GM18873 (cell line): ENCODE measurements around the gene WTIP.
"Not testable (repeated sequence)": the region's sequence is repeated elsewhere in the genome, so short reads cannot be mapped to it uniquely, and the experiment has no call there.

Experiments
- ATAC-seq: cut with Tn5 transposase; IDR thresholded peaks from one replicate; pipeline ENCODE4 v1.9.1; 2021; ENCODE audit warnings: mild to moderate bottlenecking, moderate library complexity, moderate number of reproducible peaks; ENCODE audit not compliant: unreplicated experiment, low FRiP score

WTIP gene

GRCh38 chr19:34480971-34481841, at the start of gene WTIP:
WTIP (plus strand) TSS chr19:34481758; CDS start chr19:34481975, 217 bp downstream.
- ATAC-seq = no peak

- no peak for ATAC-seq
These were observed 48.8 kb upstream of the WTIP start for GRCh38 chr19:34432797-34433196.

DNA sequence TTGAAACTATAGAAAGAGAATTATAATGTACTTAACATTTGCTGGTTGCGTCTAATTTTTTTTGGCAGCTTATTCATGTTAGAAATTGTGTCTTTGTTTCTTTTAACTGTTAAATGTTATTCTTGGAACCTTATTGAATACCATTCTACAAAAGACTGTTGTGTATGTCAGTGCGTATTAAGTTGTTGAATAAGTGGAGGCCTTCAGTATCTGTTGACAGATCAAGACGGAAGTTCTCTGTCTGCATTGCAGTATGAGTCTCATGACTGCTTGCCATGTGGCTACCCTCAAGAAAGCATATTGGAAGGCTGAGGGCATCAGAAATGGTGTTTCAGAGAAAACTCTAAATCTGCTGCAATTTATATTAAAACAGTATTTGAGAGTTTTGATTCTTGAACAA, 44.8 kb upstream of the WTIP start:
- ATAC-seq = no peak

DNA sequence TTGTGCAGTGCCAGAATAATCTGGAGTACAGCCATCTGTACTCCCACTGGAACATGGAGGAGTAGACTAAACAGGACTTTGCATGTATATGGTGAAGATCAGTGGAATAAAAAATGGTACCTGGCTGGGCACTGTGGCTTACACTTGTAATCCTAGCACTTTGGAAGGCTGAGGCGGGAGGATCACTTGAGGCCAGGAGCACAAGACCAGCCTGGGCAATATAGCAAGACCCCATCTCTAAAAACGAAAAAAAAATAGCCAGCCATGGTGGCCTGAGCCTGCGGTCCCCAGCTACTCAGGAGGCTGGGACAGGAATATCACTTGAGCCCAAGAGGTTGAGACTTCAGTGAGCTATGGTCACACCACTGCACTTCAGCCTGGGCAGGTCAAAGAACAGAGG, 33.4 kb upstream of the WTIP start:
- no peak for ATAC-seq

DNA sequence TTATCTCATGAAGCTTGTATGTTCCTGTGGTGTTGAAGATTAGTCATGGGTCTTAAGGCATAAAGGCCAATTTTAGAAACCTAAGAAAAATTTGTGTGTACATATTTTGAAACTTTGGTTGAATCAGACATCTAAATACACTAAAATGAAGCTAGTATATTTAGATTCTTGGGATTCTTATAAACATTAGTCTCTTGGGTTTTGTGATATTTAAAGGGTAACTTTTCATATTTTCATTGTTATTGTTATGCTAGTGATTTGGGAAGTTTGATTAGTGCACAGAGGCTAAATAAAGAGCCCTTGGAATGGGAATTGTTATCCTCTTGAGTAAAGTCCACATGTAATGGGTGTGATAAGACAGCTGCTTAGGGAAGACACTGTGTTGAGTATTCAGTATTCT, 28.8 kb upstream of the WTIP start:
- no peak for ATAC-seq

DNA sequence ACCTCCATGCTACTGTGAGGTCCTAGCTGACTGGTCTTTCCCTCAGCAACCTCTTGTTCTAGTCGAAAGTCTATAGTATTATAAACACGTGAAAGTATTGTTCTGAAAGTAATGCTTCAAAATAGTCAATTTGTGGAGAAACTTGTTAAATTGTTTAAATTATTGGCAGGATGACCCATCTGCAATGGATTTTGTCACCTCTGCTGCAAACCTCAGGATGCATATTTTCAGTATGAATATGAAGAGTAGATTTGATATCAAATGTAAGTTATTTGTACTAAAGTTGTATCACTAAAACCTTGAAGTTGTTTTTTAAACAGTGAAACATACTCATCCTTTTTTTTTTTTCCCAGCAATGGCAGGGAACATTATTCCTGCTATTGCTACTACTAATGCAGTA, 27.5 kb upstream of the WTIP start:
- no peak for ATAC-seq

GRCh38 chr19:34454685-34455084, 26.9 kb upstream of the WTIP start:
- ATAC-seq = no peak

DNA sequence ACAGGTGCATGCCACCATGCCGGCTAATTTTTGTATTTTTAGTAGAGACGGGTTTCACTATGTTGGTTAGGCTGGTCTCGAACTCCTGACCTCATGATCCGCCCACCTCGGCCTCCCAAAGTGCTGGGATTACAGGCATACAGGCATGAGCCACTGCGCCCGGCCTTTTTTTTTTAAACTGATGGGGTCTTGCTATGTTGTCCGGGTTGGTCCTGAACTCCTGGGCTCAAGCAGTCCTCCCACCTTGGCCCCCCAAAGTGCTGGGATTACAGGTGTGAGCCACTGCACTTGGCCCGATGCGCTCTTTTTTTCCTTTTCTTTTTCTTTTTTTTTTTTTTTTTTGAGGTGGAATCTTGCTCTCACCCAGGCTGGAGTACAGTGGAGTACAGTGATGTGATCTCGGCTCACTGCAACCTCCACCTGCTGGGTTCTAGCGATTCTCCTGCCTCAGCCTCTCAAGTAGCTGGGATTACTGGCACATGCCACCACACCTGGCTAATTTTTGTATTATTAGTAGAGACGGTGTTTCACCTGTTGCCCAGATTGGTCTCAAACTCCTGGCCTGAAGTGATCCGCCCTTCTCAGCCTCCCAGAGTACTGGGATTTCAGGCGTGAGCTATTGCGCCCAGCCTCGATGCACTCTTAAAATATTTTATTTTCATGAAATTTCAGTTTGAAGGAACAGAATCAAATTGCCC, 25.6 kb upstream of the WTIP start:
- not testable (repeated sequence) for ATAC-seq

GRCh38 chr19:34457446-34457845, 24.1 kb upstream of the WTIP start:
- no peak for ATAC-seq

- no peak for ATAC-seq
These were observed 22.9 kb upstream of the WTIP start for GRCh38 chr19:34458677-34459076.

- ATAC-seq = no peak
These were observed 21.9 kb upstream of the WTIP start for GRCh38 chr19:34459614-34460013.

GRCh38 chr19:34461375-34462100, 20.0 kb upstream of the WTIP start:
- ATAC-seq = no peak

DNA sequence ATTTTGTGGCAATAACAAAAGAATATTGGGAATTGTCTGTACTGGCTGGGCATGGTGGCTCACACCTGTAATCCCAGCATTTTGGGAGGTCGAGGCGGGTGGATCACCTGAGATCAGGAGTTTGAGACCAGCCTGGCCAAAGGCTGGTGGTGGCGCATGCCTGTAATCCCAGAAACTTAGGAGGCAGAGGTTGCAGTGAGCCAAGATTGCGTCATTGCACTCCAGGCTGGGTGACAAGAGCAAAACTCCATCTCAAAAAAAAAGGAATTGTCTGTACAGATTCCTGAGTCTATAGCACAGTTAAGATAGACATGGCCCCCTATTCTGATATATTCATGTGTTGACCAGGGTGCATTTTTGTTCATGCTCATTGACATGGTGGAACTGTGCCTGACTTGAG, 16.8 kb upstream of the WTIP start:
- ATAC-seq = not testable (repeated sequence)

DNA sequence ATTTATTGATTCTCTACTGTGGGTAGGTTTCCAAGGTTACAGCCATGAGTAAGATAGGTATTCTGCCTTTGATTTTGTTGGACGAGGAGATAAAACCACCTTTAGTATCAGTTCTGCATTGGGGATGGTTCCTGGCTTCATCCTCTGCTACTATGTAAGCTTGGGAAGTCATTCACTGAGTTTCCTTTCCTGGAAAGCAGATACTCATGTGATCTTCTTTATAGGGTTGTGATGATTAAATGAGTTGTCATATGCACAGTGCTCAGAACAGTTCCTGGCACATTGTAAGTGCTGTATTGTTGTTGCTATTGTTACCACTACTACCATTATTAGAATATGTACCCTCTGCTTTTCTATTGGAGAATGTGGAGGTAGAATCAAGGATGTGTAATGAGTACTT, 13.1 kb upstream of the WTIP start:
- ATAC-seq = no peak

DNA sequence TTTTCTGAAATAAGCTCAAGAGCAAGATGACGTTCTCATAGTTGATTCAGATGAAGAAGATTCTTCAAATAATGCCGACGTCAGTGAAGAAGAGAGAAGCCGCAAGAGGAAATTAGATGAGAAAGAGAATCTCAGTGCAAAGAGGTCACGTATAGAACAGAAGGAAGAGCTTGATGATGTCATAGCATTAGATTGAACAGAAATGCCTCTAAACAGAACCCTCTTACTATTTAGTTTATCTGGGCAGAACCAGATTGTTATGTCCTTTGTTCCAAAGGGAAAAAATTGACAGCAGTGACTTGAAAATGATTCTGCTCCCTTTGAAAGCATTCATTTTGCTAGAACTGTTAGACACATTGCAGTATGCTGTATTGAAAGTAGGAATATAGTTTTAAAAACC, 12.5 kb upstream of the WTIP start:
- not testable (repeated sequence) for ATAC-seq

DNA sequence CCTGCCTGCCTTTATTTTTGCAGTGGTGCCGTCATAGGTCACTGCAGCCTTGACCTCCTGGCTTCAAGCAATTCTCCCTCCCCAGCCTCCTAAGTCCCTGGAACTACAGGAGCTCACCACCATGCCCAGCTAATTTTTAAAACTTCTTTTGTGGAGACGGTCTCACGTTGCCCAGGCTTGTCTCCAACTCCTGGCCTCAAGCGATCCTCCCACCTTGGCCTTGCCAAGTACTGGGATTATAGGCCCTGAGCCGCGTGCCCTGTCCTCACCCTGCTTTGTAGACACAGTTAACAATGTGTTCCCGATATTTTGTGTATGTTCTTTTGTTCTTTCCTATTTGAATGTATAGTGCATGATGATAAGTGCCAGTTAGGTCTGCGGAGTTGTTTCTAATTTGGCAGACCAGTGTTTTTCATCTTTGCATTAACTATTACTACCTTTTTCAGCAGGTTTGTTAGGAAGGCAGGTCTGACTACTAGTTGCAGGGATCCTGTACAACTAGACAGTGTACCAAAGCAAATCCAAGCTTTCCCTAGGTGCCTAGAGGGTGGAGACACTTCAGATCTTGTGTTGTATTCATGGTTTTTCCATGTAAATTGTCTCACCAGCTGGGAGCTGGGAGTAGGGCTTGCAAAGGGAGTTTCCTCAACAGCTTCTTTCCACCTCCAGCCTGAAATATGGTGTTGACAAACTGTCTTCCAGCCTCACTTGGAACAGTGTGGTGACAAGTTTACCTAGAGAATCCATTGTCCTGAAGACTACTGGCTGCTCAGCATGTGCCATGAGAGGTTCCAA, 9.5 kb upstream of the WTIP start:
- ATAC-seq = no peak

DNA sequence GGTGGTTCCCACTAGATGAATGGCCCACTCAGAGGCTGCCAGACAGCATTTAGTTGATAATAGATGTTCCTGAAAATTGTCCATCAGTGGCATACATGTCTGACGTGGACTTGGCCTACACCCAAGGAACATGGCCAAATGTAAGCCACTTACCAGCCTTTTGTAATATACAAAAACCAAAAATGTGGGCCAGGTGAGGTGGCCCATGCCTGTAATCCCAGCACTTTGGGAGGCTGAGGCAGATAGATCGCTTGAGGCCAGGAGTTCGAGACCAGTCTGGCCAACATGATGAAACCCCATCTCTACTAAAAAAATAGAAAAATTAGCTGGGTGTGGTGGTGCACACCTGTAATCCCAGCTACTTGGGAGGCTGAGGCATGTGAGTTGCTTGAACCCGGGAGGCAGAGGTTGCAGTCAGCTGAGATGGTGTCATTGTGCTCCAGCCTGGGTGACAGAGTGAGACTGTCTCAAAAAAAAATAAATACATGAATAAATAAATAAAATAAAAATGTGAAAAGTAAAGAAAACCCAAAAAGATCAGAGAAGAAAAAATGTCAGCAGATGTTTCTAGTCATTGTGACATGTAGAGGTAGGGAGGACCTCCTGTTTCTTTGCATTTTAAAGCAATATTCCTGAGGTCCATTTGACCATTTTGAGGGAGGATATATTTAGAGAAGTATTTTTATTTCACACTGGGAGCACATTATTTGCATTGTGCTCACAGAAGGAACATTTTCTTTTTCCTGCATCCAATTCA, 7.1 kb upstream of the WTIP start:
- ATAC-seq = no peak

GRCh38 chr19:34475026-34475974, 6.3 kb upstream of the WTIP start:
- no peak for ATAC-seq
